Progenitor cell of endocrine pancreas (in vitro differentiated cells): ENCODE measurements around the gene TMEM121. TPM values are rescaled to one million over a fixed set of nuclear protein-coding genes. Genes with fewer than 3 reads are reported as not detected.

Source experiments
- DNase-seq: peaks from one replicate; pipeline ENCODE4 v3.0.0; 2021; ENCODE audit warnings: low spot score; ENCODE audit not compliant: unreplicated experiment
- H3K27ac Mint-ChIP-seq: 2 replicates; pipeline ENCODE4 v1.8.0; 2021; ENCODE audit warnings: mild to moderate bottlenecking, moderate library complexity, mixed read lengths
- H3K27me3 Mint-ChIP-seq: 2 replicates; pipeline ENCODE4 v1.8.0; 2021; ENCODE audit warnings: mixed read lengths
- H3K36me3 Mint-ChIP-seq: 2 replicates; pipeline ENCODE4 v1.8.0; 2022; ENCODE audit warnings: mixed read lengths; ENCODE audit not compliant: insufficient read depth
- H3K4me1 Mint-ChIP-seq: 2 replicates; pipeline ENCODE4 v1.8.0; 2021; ENCODE audit warnings: low read depth, mixed read lengths
- H3K4me3 Mint-ChIP-seq: 2 replicates; pipeline ENCODE4 v1.8.0; 2021; ENCODE audit warnings: low read depth, mild to moderate bottlenecking, moderate library complexity, mixed read lengths
- H3K9me3 Mint-ChIP-seq: 2 replicates; pipeline ENCODE4 v1.8.0; 2021; ENCODE audit warnings: low read depth, mixed read lengths
- total RNA-seq: library from RNA; stranded (reverse); gene quantifications from 2 replicates; pipeline ENCODE4 v1.2.1, GENCODE V29; 2021
- TF ChIP-seq, protein P1 (sequence below): fragments of 200-600 bp; sonication (generic); IDR thresholded peaks from one replicate; pipeline ENCODE4 v1.5.0; 2021; ENCODE audit warnings: antibody characterized with exemption, mild to moderate bottlenecking; ENCODE audit not compliant: unreplicated experiment

The TMEM121 gene
- total RNA-seq, 1 donor from 2014 or later = 4.5 TPM

DNA sequence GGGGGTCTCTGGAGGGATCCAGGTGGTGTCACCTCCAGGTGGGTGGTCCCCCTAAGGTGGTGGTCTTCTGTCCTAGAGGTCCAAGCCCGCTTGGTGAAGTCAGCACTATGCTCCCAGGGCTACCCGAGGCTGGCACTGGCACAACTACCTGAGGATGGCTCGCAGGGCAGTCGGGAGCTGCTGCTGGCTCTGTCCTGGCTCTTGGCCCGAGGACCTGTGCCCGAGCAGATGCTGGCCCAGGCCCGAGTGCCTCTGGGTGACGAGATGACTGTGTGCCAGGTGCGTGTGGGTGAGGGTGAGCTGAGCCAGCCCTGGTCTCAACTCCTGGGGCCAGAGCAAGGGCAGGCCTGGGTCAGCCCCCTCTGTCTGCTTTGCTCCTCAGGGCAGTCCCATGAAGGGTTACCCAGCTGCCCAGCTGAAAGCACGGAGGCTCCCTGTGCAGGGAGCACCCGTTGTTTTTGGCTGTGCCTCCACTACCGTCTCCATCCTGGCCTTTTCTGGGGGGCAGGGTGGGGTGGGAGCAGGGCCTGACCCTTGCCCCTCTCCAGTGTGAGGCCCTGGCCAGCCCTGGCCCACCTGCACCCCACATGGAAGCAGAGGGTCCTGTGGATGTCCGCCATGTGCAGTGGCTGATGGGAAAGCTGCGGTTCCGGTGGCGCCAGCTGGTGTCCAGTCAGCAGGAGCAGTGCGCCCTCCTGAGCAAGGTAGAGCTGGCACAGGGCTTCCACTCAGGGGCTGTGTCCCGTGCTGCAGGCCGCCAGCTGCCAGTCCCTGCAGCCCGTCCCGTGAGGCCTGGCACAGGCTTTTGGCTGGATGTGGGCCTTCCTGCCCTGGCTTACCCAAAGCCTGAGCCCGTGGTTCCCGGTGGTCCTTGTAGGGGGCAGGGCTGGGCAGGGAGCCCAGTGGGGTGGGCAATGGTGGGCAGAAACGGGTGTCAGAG lies 34.1 kb upstream of the TMEM121 start:
- Mint-ChIP-seq H3K4me1 (peaks cover 4% of the 10 kb centered on the region), H3K27ac (no peak overlapping the region), H3K36me3 (no peaks in the 10 kb centered on the region), H3K27me3 (no peaks in the 10 kb centered on the region), H3K9me3 (no peaks in the 10 kb centered on the region), H3K4me3 (peak overlapping the region; percentile 78)
- TF ChIP-seq, protein P1, sequence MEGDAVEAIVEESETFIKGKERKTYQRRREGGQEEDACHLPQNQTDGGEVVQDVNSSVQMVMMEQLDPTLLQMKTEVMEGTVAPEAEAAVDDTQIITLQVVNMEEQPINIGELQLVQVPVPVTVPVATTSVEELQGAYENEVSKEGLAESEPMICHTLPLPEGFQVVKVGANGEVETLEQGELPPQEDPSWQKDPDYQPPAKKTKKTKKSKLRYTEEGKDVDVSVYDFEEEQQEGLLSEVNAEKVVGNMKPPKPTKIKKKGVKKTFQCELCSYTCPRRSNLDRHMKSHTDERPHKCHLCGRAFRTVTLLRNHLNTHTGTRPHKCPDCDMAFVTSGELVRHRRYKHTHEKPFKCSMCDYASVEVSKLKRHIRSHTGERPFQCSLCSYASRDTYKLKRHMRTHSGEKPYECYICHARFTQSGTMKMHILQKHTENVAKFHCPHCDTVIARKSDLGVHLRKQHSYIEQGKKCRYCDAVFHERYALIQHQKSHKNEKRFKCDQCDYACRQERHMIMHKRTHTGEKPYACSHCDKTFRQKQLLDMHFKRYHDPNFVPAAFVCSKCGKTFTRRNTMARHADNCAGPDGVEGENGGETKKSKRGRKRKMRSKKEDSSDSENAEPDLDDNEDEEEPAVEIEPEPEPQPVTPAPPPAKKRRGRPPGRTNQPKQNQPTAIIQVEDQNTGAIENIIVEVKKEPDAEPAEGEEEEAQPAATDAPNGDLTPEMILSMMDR = no peak
- no peak for DNase-seq

DNA sequence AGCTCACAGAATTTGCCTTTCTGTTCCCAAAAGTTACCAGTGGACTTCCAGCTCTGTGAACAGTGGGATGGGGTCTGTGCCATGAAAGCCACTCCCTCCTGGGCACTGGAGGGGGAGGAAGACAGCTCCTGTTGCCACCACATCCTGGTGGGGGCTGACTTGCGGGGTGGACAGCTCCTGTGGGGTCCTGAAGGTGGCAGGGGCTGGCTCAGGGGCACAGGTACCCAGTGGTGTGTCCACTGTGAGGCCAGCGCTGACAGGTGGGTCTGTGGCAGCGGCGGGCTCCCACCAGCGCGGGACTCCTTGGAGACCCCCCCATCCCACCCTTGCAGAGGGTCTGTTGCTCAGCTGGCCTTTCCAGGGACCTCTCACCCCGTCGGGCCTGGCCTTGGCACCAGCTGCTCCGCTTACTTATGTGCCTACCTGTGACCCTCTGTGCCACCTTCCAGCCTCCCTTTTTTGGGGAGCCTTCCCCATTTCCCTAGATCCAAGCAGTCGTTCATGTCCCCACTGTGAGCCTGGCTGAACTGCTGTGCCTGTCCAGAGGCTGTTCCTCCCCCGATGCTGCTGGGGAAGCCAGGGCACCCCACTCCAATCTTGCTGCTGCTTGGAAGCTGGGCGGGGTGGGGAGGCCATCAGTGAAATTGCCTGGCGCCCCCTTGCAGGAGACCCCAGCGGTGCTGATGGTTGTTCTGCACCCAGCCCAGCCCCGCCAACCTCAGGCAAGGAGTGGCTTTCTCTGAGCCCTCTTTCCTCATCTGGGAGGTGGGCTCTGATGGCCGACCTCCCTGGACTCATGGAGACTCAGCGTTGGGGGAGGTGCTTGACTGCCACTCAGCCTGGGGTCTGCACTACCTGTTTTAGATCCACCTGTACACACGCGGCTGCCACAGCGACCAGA lies 33.2 kb upstream of the TMEM121 start:
- H3K27ac Mint-ChIP-seq = no peak overlapping the region
- H3K4me3 Mint-ChIP-seq = peak overlapping the region; percentile 40
- H3K4me1 Mint-ChIP-seq = peaks cover 4% of the 10 kb centered on the region
- TF ChIP-seq, protein P1 = no peak
- no peak for DNase-seq
- no peaks in the 10 kb centered on the region for H3K27me3 Mint-ChIP-seq
- no peaks in the 10 kb centered on the region for H3K9me3 Mint-ChIP-seq
- no peaks in the 10 kb centered on the region for H3K36me3 Mint-ChIP-seq

DNA sequence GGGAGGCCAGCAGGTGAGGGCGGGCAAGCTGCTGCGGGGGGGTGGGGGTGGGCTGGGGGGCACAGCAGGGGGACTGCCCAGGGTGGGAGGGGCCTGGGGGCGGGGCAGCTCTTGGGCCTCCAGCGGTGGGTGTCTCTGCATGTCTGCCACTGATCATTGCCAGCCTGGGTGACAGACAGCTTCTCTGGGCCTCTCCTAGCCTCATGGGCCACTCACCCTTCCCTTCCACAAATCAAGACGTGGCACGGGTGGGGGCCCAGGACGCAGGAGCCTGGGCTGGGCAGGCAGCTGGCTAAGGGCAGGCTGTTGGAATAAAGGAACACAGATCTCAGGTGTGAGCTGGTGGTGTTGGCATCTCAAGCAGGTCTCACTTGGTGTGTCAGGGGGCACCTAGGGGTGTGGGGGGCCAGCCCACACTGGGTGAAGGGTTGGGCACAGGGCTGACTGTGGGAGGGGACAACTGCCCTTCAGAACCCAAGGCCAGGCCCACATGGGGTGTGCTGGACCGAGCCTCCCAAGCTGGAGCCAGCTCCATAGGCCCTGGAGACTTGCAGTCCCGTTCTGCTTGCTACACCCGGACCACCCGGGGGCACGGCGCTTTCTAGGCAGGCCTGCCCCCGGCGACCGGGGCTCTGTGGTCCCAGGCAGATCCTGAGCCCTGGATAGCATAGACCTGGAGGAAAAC lies 32.3 kb upstream of the TMEM121 start:
- H3K9me3 Mint-ChIP-seq = no peaks in the 10 kb centered on the region
- H3K4me3 Mint-ChIP-seq = no peak overlapping the region
- H3K27me3 Mint-ChIP-seq = no peaks in the 10 kb centered on the region
- H3K4me1 Mint-ChIP-seq = peaks cover 4% of the 10 kb centered on the region
- no peak for DNase-seq
- H3K36me3 Mint-ChIP-seq = no peaks in the 10 kb centered on the region
- TF ChIP-seq, protein P1 = no peak
- no peak overlapping the region for H3K27ac Mint-ChIP-seq

DNA sequence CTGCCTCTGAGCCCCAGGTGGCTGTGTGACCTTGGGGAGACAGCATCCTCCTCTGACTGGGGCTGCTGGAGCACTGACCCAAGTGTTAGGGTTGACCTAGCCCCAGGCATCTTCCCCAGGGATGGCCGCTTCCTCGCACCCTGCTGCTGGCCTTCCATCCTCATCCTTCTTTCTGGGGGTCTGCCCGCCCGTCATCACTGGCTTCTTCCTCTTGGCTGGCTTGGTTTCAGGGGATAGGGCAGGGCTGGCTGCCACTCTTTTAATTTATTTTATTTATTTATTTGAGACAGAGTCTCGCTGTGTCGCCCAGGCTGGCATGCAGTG lies 31.8 kb upstream of the TMEM121 start:
- peaks cover 1% of the 10 kb centered on the region for H3K4me1 Mint-ChIP-seq
- no peaks in the 10 kb centered on the region for H3K27me3 Mint-ChIP-seq
- H3K4me3 Mint-ChIP-seq = no peak overlapping the region
- DNase-seq = no peak
- no peak overlapping the region for H3K27ac Mint-ChIP-seq
- no peaks in the 10 kb centered on the region for H3K9me3 Mint-ChIP-seq
- TF ChIP-seq, protein P1 = no peak
- H3K36me3 Mint-ChIP-seq = no peaks in the 10 kb centered on the region
